PFSK-1 (cell line): ENCODE data around the gene S100A3.

Experiments used
- FOXP2 ChIP-seq: optimal IDR thresholded peaks from 2 replicates; pipeline ENCODE3; 2011; ENCODE audit warnings: borderline replicate concordance, control low read depth, inconsistent platforms; ENCODE audit not compliant: insufficient read depth; ENCODE audit errors: extremely low read length, extremely low read depth
- POLR2AphosphoS5 ChIP-seq: IDR thresholded peaks from 2 replicates; pipeline ENCODE4 v1.6.1; 2012; ENCODE audit warnings: low read depth, mild to moderate bottlenecking, control low read depth, low read length, moderate library complexity
- REST ChIP-seq, 2 experiments: IDR thresholded peaks; 2 replicates each; pipeline versions ENCODE4 v1.6.1 to v1.8.0; 2011 to 2012; ENCODE audit warnings: low read depth in 2 of 2, low read length in 2 of 2, control low read depth in 1 of 2, inconsistent platforms in 1 of 2, mild to moderate bottlenecking in 1 of 2, moderate library complexity in 1 of 2; ENCODE audit not compliant: insufficient read depth in 1 of 2
- SIN3A ChIP-seq: IDR thresholded peaks from 2 replicates; pipeline ENCODE4 v1.6.1; 2012; ENCODE audit warnings: mild to moderate bottlenecking, low read length, moderate library complexity, borderline replicate concordance; ENCODE audit not compliant: insufficient read depth
- TAF1 ChIP-seq: IDR thresholded peaks from 2 replicates; pipeline ENCODE4 v1.6.1; 2012; ENCODE audit warnings: low read length, control low read depth, borderline replicate concordance; ENCODE audit not compliant: insufficient read depth

The S100A3 gene

GRCh38 chr1:153546796-153547559, 2.1 kb downstream of the S100A3 start:
- TF ChIP-seq TAF1, result no peak
- TF ChIP-seq SIN3A, result no peak
- no peak for TF ChIP-seq FOXP2
- no peak for TF ChIP-seq REST (IDR thresholded peaks at IDR 0.05; ENCODE audit: insufficient read depth in 1 of 2, low read depth in 2 of 2, low read length in 2 of 2)
- TF ChIP-seq POLR2AphosphoS5, result no peak

- no peak for TF ChIP-seq FOXP2
- TF ChIP-seq REST (IDR thresholded peaks at IDR 0.05; ENCODE audit: insufficient read depth in 1 of 2, low read depth in 2 of 2, low read length in 2 of 2), result no peak
- TF ChIP-seq POLR2AphosphoS5, result no peak
- TF ChIP-seq SIN3A, result no peak
- no peak for TF ChIP-seq TAF1
Observed at GRCh38 chr1:153546371-153546770, 2.7 kb downstream of the S100A3 start.

GRCh38 chr1:153545067-153546055, 3.7 kb downstream of the S100A3 start, which contains the start of gene S100A4:
S100A4 (minus strand) TSS chr1:153545806; CDS start chr1:153544794, 1,012 bp downstream.
- TF ChIP-seq TAF1 (no peak), FOXP2 (no peak), REST (IDR thresholded peaks at IDR 0.05; ENCODE audit: insufficient read depth in 1 of 2, low read depth in 2 of 2, low read length in 2 of 2) (no peak), POLR2AphosphoS5 (no peak), SIN3A (no peak)

- no peak for TF ChIP-seq TAF1
- TF ChIP-seq POLR2AphosphoS5, result no peak; the same call in 1 of the 2 replicates
- no peak for TF ChIP-seq REST (IDR thresholded peaks at IDR 0.05; ENCODE audit: insufficient read depth in 1 of 2, low read depth in 2 of 2, low read length in 2 of 2)
- TF ChIP-seq SIN3A, result no peak
- no peak for TF ChIP-seq FOXP2
Observed at GRCh38 chr1:153544453-153545066, 4.5 kb downstream of the S100A3 start.
